Measurements from ENCODE around the gene ABHD4. TPM values are rescaled to one million over a fixed set of nuclear protein-coding genes. Genes with fewer than 3 reads are reported as not detected.
A peak's percentile ranks its signal among the peaks of the same experiment; 100 is the strongest.

The ABHD4 gene
- total RNA-seq, 1 donor from 2014 or later, result 31.9 TPM

DNA sequence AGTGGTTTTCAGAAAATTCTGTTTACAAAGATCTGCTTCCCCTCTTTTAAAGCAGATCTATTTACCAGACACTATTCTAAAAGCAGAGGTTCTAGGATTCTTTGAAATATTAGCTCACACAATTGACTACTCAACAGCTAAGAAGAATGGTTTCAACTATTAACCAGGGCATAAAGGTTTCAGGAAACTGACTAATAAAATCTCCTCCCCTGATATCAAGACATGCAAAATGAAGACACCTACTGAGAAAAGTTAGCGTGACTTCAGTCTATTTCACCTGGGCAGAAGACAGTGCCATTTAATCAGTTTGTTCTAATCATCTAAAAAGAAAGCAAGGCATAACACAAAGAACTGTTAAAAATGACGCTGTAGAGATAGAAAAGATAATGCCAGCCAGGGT, 31.3 kb upstream of the ABHD4 start:
- intact Hi-C loops (cut with DNase I), result loop anchor here (10.0 kb wide), 1 partner anchor 148 kb away; no protein-coding TSS in a partner anchor
- Histone ChIP-seq H3K9me3 (no peaks in the 10 kb centered on the region), H3K27me3 (no peaks in the 10 kb centered on the region), H3K36me3 (peaks cover 0 to 13% of the 10 kb centered on the region in 2 donors), H3K4me3 (no peak overlapping the region), H3K4me1 (peaks cover 56% of the 10 kb centered on the region), H3K27ac (peak overlapping the region; percentile 36)
- DNase-seq (ENCODE audit: extremely low spot score in 2 of 2), result no peak
- TF ChIP-seq, protein P1, sequence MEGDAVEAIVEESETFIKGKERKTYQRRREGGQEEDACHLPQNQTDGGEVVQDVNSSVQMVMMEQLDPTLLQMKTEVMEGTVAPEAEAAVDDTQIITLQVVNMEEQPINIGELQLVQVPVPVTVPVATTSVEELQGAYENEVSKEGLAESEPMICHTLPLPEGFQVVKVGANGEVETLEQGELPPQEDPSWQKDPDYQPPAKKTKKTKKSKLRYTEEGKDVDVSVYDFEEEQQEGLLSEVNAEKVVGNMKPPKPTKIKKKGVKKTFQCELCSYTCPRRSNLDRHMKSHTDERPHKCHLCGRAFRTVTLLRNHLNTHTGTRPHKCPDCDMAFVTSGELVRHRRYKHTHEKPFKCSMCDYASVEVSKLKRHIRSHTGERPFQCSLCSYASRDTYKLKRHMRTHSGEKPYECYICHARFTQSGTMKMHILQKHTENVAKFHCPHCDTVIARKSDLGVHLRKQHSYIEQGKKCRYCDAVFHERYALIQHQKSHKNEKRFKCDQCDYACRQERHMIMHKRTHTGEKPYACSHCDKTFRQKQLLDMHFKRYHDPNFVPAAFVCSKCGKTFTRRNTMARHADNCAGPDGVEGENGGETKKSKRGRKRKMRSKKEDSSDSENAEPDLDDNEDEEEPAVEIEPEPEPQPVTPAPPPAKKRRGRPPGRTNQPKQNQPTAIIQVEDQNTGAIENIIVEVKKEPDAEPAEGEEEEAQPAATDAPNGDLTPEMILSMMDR (IDR thresholded peaks at IDR 0.05), result no peak
- TF ChIP-seq POLR2A (IDR thresholded peaks at IDR 0.05) (no peak), POLR2AphosphoS5 (IDR thresholded peaks at IDR 0.05; ENCODE audit: insufficient read depth in 1 of 2, low read depth in 1 of 2) (no peak)

DNA sequence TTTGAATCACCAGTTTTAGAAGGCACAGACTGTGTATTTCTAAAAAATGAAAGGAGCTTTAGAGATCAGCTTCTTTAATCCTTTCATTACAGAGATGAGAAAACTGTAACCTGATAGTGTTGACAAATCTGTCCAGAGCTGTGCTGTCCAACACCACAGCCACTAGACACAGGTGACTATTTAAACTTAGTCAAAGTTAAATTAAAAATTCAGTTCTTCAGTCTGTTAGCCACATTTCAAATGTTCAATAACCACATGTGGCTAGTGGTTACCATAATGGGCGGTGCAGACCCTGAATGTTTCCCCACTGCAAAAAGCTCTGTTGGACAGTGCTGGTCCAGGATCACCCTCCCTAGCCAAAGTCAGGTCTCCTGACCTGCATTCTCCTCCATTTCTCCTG, 30.7 kb upstream of the ABHD4 start:
- DNase-seq (ENCODE audit: extremely low spot score in 2 of 2), result no peak
- no peak for TF ChIP-seq POLR2AphosphoS5 (IDR thresholded peaks at IDR 0.05; ENCODE audit: insufficient read depth in 1 of 2, low read depth in 1 of 2)
- no peak for TF ChIP-seq POLR2A (IDR thresholded peaks at IDR 0.05)
- TF ChIP-seq, protein P1 (IDR thresholded peaks at IDR 0.05), result no peak
- no peak overlapping the region for H3K4me3 ChIP-seq
- intact Hi-C loops (cut with DNase I), result loop anchor here (10.0 kb wide), 1 partner anchor 147 kb away; no protein-coding TSS in a partner anchor
- H3K36me3 ChIP-seq, result peaks cover 0 to 19% of the 10 kb centered on the region in 2 donors
- H3K27ac ChIP-seq, result peak overlapping the region; percentile 36
- no peaks in the 10 kb centered on the region for H3K27me3 ChIP-seq
- H3K9me3 ChIP-seq, result no peaks in the 10 kb centered on the region
- H3K4me1 ChIP-seq, result peaks cover 53% of the 10 kb centered on the region

GRCh38 chr14:22569106-22569736, 28.9 kb upstream of the ABHD4 start:
- peak overlapping the region; percentile 47 for H3K27ac ChIP-seq
- peaks cover 0 to 32% of the 10 kb centered on the region in 2 donors for H3K36me3 ChIP-seq
- intact Hi-C loops (cut with DNase I), result loop anchor here (10.0 kb wide), 1 partner anchor 146 kb away; no protein-coding TSS in a partner anchor
- no peak for TF ChIP-seq POLR2A (IDR thresholded peaks at IDR 0.05)
- H3K4me3 ChIP-seq, result no peak overlapping the region
- no peaks in the 10 kb centered on the region for H3K27me3 ChIP-seq
- H3K9me3 ChIP-seq, result no peaks in the 10 kb centered on the region
- no peak for DNase-seq (ENCODE audit: extremely low spot score in 2 of 2)
- H3K4me1 ChIP-seq, result peaks cover 42% of the 10 kb centered on the region

DNA sequence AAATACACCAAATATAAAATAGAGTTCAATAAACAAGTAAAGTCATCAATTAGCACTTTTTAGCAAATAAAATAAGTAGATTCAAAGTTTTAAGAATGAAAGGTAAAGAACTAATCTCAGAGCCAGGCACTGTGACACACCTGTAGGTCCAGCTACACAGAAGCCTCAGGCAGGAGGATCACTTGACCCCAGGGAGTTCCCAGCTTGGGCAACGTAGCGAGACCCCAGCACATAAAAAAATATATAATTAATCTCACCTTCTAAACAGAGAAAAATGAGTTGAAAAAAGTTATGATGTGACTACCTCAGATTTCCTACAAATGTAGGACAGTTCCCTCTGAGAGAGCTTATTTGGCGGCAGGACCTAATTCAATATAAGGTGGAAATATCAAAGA, 28.4 kb upstream of the ABHD4 start:
- Histone ChIP-seq H3K4me3 (no peak overlapping the region), H3K9me3 (no peaks in the 10 kb centered on the region), H3K27me3 (no peaks in the 10 kb centered on the region), H3K36me3 (peaks cover 0 to 32% of the 10 kb centered on the region in 2 donors), H3K4me1 (peaks cover 37% of the 10 kb centered on the region), H3K27ac (peak overlapping the region; percentile 47)
- no peak for TF ChIP-seq POLR2A (IDR thresholded peaks at IDR 0.05)
- intact Hi-C loops (cut with DNase I), result loop anchor here (10.0 kb wide), 2 partner anchors 85 to 145 kb away; no protein-coding TSS in a partner anchor
- DNase-seq (ENCODE audit: extremely low spot score in 2 of 2), result no peak

GRCh38 chr14:22570132-22570949, 27.8 kb upstream of the ABHD4 start:
- TF ChIP-seq POLR2AphosphoS5 (IDR thresholded peaks at IDR 0.05; ENCODE audit: insufficient read depth in 1 of 2, low read depth in 1 of 2) (peak in 1 of 2 donors; percentile 53), POLR2A (IDR thresholded peaks at IDR 0.05) (no peak)
- TF ChIP-seq, protein P1 (IDR thresholded peaks at IDR 0.05), result peak; percentile 46 to 97 (median 96)
- no peak for DNase-seq (ENCODE audit: extremely low spot score in 2 of 2)
- Histone ChIP-seq H3K27ac (peak overlapping the region; percentile 47), H3K27me3 (no peaks in the 10 kb centered on the region), H3K4me3 (no peak overlapping the region), H3K4me1 (peaks cover 32% of the 10 kb centered on the region), H3K9me3 (no peaks in the 10 kb centered on the region), H3K36me3 (peaks cover 0 to 34% of the 10 kb centered on the region in 2 donors)
- intact Hi-C loops (cut with DNase I), result loop anchor here (10.0 kb wide), 1 partner anchor 84 kb away; no protein-coding TSS in a partner anchor

All from vagina (tissue), 2 donors.